ENCODE data around the gene AACS.
"Not testable (repeated sequence)": the region's sequence is repeated elsewhere in the genome, so short reads cannot be mapped to it uniquely, and the experiment has no call there.

The AACS gene, protein sequence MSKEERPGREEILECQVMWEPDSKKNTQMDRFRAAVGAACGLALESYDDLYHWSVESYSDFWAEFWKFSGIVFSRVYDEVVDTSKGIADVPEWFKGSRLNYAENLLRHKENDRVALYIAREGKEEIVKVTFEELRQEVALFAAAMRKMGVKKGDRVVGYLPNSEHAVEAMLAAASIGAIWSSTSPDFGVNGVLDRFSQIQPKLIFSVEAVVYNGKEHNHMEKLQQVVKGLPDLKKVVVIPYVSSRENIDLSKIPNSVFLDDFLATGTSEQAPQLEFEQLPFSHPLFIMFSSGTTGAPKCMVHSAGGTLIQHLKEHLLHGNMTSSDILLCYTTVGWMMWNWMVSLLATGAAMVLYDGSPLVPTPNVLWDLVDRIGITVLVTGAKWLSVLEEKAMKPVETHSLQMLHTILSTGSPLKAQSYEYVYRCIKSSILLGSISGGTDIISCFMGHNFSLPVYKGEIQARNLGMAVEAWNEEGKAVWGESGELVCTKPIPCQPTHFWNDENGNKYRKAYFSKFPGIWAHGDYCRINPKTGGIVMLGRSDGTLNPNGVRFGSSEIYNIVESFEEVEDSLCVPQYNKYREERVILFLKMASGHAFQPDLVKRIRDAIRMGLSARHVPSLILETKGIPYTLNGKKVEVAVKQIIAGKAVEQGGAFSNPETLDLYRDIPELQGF

DNA sequence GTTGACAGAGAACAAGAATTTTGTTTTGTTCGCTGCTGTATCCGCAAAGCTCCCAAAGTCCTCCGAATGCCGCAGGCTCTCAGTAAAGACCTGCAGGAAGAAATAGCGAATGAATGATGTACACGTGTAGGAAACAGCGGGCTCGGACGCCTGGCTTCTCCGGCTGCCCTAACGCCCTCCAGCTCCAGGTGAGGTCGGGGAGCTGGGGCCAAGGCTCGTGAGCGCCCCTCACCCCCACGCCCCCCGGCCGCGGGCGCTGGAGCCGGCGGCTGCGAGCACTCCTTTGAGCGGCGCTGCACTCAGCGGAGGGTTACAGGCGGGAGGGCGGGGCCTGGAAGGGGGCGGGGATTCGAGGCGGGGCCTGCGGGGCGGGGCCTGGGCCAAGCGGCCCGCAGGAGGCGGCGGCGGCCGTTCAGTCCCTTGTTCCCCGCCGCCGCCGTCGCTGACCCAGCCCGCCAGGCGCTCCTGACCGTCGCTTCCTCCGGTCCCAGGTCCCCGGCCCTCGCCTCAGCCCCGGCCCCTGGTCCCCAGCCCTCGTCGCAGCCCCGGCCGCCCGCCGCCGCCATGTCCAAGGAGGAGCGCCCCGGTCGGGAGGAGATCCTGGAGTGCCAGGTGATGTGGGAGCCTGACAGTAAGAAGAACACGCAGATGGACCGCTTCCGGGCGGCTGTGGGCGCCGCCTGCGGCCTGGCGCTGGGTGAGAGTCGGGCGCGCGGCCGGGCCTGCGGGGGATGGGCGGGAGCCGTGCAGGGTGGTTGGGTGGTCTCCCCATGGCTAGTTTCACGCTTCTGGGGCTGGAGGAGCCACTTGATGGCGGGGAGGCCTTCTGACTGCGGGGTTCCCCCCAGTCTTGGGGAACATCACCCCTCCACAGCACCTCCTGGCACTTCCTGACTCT lies at the start of gene AACS:
Gene AACS, plus strand, starts transcription at position 415 of the 898 bp plus-strand sequence. Its CDS starts 150 bp downstream, at position 565.
- DNase-seq, result peak; percentile 18

DNA sequence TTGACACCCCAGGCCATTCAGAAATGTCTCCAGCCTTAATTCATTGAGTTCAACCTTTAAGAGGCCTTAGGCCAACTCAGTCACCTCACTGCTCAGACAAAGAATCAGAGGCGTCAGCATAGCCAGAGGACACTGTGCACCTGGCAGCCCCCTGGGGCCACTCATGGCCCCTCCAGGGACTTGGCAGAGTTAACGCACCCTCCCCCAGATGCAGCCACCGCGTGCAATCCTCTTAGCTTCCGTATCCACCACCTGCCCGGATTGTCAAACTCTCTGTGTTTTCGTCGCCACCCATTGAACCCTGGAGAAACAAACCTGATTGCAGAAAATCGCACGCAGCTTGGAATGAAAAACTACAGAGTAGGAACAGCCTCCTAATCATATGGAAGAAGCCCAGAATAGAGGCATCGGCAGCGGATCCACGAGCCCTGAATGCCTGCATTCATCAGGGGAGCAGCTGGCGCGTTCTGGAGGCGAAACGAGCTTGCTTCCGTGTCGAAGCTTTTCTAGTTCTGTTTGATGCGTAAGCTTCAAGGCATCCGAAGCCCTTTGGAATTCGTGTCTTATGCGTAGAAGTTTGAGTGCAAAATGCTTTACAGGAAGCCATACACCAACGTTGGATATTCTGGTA lies 49.4 kb upstream of the AACS start:
- DNase-seq, result no peak

DNA sequence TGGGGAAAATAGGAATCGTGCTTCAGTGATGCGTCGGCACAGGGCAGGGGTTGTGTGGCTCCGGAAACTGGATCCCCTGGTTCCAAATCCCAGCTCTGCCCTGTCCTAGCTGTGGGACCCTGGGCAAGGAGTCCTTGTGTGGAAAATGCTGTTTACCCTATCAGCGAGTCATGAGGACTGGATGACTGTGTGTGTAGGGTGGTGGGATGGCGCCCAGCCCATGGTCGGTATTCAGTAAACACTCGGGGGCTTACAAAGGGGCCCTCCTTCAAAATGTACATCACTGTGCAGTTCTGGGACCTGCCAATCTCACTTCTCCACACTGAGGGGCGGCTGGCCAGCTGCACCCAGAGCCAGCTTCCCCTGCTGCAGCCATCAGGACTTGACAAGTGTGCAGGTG lies 47.4 kb upstream of the AACS start:
- no peak for DNase-seq

DNA sequence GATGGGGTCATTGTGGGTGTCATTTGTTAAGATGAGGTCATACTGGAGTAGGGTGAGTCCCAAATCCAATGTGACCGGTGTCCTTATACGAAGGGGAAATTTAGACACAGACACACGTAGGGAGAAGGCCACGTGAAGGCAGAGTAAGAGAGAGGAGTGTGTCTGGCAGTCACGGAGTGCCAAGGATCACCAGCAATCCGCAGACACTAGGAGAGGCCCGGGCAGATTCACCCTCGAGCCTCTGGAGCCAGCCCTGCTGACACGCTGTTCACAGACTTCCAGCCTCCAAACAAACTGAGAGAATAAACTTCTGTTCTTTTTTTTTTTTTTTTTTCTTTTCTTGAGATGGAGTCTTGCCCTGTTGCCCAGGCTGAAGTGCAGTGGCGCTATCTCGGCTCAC lies 46.9 kb upstream of the AACS start:
- DNase-seq, result no peak

DNA sequence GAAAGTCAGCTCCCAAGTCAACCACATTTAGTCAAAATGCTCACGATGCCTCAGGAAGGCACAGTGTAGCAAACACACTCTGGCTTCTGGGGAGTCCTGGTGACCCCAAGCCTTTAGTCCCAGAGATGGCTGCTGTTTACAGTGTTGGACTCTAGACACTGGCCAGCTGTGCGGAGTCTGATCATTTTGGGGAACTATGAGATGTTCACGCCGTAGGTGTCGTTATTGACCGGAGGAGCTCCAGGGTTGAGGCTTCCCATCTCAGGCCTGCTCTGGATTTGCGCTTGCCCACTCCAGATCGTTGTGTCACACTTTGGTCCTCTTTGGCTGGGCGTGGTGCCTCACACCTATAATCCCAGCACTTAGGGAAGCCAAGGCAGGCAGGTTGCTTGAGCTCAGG lies 44.1 kb upstream of the AACS start:
- DNase-seq, result no peak

DNA sequence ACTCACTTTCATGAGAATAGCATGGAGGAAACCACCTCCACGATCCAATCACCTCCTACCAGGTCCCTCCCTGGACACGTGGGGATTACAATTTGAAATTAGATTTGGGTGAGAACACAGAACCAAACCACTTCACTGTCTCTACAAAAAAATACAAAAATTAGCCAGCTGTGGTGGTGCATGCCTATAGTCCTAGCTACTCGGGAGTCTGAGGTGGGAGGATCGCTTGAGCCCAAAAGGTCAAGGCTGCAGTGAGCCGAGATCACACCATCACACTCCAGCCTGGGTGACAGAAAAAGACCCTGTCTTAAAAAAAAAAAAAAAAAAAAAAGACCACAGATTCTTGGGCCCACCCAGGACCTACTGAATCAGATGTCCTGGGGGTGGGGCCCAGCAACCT lies 43.5 kb upstream of the AACS start:
- DNase-seq, result no peak

DNA sequence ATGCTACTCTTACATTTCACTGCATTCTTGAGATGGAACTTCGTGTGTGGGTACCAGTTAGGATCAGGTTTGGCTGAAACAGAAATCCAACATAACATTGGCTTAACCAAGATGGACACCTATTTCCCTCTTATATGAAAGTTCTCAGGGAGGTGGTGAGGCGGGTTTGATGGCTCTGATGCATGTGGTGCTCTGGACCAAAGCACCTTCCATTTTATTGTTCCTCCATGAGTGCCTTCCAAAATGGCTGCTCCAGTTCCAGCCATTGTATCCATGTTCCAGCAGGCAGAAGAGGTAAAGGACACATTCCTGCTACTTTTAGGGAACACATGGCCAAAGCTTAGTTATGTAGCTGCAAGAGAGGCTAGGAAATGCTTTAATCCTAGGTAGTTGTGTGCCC lies 42.2 kb upstream of the AACS start:
- DNase-seq, result no peak

DNA sequence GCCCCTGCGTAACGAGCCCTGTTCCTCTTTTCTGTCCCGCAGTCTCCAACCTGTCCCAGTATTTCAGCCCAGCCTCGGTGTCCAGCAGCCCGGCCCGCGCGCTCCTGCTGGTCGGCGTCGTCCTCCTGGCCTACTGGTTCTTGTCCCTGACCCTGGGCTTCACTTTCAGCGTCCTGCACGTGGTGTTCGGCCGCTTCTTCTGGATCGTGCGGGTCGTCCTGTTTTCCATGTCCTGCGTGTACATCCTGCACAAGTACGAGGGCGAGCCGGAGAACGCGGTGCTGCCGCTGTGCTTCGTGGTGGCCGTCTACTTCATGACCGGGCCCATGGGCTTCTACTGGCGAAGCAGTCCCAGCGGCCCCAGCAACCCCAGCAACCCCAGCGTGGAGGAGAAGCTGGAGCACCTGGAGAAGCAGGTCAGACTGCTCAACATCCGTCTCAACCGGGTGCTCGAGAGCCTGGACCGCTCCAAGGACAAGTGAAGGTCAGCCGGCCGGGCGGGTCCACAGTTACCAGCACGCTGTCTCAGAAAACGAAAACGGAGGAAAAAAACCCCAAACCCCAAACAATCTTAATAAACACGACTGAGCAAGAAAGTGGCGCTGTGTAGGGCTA lies 40.2 kb upstream of the AACS start:
- no peak for DNase-seq

DNA sequence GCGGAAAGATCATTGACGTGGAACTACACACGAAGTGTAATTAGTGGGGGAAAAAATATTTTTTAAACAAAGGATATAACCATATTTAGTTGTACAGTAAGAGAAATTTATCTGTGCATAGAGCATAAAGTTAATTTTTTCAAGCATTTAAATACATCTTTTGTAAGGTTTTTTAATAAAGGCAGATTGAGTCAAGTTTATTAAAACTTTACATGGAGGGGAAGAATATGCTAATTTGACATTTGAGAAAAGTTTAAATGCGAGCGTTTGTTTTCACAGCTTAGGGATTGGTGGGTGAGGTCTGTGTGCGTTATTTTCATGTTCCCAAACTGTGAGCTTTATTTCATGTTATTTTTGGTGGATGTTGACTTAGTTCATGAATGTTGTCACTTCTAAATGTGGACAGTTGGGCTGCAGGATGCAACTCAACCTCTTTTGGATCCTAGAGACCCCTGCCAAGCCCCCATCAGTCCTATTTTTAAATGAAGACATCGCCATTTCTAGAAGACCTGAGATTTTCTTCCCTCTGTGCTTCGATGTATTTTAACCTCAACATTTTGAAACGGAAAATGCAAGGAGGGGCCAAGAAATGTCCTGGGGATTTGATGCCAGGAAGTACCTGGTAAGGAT lies 39.5 kb upstream of the AACS start:
- no peak for DNase-seq

DNA sequence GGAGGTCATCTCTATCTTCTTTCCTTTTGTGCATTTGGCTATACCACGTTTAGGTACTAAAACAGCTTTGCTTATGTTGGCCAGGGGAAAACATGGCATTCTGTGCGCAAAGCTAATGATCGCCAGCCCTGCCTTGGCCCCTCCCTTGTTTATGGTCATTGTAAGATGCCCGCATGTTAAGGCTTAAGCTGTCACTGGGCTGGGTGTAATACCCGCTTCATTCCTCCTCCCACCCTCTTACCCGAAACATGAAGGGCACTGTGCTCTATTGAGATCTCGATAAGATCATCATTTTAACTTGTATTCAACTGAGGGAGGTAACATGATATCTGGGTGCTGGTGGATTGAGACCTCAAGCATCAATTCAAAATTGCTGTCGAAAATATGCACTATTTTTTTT lies 37.1 kb upstream of the AACS start:
- no peak for DNase-seq

DNA sequence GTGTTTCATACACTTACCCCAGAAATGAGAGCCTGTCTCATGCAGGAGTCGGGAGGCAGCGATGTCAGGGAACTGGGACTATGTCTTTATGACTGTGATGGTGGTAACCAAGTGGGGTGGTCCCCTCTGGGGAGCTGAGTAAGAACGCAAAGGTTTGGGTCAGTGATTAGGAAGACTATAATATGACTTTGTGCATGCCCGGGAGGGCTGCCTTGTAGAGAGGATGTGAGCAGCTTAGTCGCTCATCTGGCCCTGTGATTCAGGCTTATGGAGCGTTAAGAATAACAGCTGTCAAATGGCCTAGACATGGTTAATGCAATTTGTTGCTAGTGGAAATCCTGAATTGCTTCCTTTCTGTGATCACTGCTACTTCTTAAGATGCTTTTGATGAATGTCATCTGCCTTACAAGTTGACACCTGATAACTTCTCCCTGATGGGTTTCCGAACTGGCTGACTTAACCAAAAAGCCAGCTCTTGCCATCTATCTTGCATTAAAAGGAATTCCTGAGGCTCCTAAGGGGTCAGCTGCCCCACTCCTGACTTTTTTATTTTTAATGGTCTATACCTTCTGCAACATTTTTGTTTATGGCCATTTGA lies 35.4 kb upstream of the AACS start:
- no peak for DNase-seq

DNA sequence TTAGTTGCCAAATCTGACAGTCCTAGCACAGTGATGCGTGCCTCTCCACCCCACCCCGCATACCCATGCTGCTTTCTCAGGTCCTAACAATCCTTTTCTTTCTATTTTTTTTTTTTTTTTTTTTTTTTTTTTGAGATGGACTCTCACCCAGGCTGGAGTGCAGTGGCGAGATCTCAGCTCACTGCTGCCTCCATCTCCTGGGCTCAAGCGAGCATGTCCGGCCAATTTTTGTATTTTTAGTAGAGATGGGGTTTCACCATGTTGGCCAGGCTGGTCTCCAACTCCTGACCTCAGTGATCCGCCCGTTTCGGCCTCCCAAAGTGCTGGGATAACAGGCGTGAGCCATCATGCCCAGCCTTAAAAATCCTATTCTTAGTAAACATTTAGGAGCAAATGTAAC lies 33.8 kb upstream of the AACS start:
- not testable (repeated sequence) for DNase-seq

DNA sequence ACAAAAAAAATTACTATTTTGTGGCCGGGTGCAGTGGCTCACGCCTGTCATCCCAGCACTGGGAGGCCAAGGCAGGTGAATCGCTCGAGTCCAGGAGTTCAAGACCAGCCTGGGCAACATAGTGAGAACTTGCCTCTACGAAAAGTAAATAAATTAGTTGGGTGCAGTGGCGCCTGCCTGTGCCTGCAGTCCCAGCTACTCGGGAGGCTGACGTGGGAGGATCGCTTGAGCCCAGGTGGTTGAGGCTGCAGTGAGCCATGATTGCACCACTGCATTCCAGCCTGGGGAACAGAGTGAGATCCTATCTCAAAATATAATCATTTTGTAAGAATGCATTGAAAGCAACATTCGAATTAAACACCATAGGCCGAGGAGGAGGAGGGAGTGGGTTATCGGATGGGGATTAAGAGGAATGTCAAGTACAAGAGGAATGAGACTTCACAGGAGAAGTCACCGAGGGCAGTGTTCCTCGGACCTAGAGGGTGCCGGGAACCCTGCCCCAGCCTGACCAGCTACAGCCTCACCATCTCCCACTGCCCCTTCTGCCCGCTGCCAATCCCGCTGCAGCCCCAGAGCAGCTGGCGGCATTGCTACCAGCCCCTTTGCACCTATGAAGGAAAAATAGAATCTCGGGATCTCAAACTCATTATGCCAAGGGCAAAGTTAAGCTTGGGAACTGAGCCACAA lies 32.6 kb upstream of the AACS start:
- DNase-seq, result no peak

DNA sequence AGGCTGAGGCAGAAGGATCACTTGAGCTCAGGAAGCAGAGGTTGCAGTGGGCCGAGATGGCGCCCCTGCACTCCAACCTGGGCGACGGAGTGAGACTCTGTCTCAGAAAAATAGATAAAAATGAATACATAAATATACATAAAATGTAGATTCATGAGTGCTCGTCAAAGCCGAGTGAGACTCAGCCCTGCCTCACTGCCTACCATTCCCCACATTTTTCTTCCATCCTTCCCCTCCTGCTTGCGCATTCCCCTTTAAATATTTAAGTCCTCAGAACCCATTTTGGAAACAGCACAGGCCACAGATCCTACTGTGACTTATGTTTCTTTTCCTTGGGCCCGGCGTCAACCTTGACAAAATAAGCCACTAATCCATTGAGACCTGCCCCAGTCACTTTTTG lies 31.9 kb upstream of the AACS start:
- DNase-seq, result no peak

DNA sequence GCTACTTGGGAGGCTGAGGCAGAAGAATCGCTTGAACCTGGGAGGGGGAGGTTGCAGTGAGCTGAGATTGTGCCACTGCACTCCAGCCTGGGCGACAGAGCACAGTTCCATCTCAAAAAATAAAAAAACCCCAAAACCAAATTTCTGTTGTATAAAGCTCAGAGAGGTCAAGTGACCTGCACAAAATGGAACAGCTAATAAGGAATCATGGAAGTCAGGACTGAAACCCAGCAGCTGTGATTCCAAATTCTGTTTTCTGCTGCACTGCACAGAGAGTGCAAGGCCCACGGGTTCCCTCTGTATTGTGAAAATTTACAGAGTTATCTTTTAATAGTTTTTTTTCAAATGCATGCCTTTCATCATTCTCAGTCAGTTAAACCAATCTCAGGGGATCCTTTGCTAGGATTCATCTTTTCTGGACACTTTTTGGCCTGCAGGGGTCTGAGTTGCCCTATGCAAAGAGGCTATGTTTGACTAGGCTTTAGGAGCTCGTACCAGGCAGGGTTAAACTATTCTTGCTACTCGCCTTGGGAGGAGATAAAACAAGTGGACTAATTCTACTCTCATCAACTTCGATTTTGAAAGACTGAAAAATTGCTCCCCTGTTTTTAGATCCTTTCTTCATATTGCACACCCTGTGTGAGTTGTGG lies 26.1 kb upstream of the AACS start:
- DNase-seq, result no peak

DNA sequence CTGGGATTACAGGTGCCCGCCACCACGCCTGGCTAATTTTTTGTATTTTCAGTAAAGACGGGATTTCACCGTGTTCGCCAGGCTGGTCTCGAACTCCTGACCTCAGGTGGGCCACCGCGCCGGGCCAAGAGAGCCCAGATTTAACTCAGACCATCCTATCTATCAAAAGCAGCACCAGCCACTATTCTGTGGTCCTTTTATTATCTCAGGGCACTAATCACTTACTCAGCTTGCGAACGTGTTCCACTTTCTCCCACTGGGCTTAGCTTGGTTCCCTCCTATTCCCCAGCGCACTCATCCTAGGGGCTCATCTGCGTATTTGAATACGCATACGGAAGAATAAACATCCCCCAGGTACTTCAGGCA lies 16.2 kb upstream of the AACS start:
- no peak for DNase-seq

DNA sequence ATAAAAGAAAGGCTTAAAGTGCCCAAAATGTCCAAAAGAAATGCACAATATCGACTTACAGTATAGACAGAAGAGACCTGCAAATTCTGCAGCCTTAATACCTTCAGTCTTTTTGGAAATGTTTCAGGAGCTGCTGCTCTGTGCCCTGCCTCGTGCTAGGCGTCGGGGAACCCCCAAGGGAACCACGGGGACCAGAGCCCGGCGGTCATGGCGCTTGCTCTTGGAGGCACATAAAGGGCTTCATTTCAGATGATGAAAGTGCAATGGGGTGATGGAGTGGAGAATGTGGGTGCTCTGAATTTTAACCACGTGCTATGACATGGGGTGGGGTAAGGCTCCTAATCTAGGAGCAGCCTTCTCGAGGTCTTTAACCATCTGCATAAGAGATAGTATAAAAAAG lies 14.8 kb upstream of the AACS start:
- DNase-seq, result no peak

DNA sequence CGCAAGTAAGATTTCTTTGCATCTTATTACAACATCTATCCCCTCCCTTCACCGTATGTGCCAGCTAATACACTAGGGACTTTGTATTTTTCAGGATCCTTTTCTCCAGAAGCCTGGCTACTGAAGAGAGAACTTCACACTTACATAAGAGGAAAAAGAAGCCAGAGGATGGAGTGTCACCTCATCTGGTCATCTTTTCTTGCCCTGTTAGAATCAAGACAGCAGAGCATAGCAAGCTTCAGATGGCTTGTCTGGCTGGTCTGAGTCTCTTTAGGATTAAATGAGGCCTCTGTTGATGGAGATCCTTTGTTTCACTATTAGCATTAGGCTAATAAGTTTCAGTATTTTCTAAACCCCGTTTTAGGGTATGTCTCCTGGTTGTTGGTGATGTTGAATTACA lies 14.4 kb upstream of the AACS start:
- no peak for DNase-seq

DNA sequence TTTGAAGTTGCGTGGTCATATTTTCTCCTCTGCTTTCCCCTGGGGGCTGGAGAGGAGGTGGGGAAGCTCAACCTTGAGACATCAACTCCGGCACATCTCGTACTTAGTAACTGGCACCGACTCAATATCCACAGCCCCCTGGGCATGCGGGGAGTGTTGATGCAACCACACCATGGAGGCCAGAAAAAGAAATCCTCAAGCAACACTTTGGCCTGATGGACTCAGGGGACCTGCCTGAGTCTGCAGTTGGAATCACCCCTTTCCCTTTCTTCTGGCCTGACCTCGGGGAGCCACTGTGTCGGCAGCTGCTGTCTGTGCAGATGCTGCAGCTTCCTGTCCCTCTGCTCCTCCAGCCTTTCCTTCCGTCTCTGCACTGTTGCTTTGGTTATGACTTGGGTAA lies 11.4 kb upstream of the AACS start:
- DNase-seq, result no peak

DNA sequence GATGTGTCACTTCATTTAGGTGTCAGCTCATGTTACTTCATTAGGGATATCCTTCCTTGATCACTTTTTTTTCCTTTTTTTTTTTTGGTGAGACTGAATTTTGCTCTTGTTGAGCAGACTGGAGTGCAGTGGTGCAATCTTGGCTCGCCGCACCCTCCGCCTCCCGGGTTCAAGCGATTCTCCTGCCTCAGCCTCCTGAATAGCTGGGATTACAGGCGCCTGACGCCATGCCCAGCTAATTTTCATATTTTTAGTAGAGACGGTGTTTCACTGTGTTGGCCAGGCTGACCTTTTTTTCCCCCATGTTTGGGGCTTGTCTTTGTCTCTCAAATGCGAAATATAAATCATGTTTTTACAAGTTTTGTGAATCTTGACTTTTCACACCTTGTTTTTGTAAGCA lies 9.6 kb upstream of the AACS start:
- no peak for DNase-seq

DNA sequence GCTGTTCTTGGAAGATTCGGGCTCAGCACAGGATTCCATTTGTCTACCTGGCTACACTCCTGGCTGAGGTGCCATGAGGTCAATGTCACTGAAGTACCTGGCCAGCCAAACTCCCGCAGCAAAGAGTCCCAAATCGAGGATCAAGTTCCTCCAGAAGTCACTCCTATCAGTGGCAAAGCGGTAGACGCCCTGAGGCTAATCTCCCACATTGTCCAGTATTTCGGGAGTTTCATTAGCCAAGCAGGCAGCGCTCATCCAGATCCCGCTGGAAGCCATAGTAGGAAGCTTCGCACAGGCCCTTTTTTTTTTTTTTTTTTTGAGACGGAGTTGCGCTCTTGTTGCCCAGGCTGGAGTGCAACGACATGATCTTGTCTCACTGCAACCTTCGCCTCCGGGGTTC lies 8.9 kb upstream of the AACS start:
- no peak for DNase-seq
